Stomach (tissue), 9 donors: ENCODE results near the gene AGTR1. TPM values are rescaled to one million over a fixed set of nuclear protein-coding genes. Genes with fewer than 3 reads are reported as not detected.
A peak's percentile ranks its signal among the peaks of the same experiment; 100 is the strongest.

Source experiments
- DNase-seq, 2 donors: peaks; one replicate each; pipeline versions ENCODE4 v3.0.0 to v3.0.0-alpha.2; 2013 to 2019
- H3K27ac ChIP-seq, 5 donors: fragments of 200-600 bp in 4 of 5; sonication (generic) in 4 of 5; one replicate each; pipeline ENCODE4 v1.5.1; 2013 to 2019; ENCODE audit warnings: mild to moderate bottlenecking in 1 of 5, moderate library complexity in 1 of 5
- H3K27me3 ChIP-seq, 3 donors: fragments of 200-600 bp; sonication (generic); one replicate each; pipeline ENCODE4 v1.5.1; 2017 to 2019; ENCODE audit warnings: mixed run types in 1 of 3
- H3K36me3 ChIP-seq, 4 donors: fragments of 200-600 bp; sonication (generic); 1 replicate in 3 of 4; 2 replicates in 1 of 4; pipeline ENCODE4 v1.5.1; 2016 to 2019
- H3K4me1 ChIP-seq, 4 donors: fragments of 200-600 bp; sonication (generic); one replicate each; pipeline ENCODE4 v1.5.1; 2016 to 2019
- H3K4me3 ChIP-seq, 4 donors: fragments of 200-600 bp; sonication (generic) in 3 of 4; one replicate each; pipeline ENCODE4 v1.5.1; 2016 to 2019; ENCODE audit warnings: mild to moderate bottlenecking in 1 of 4
- H3K9me3 ChIP-seq, 4 donors: fragments of 200-600 bp; sonication (generic); one replicate each; pipeline ENCODE4 v1.5.1; 2016 to 2019
- EP300 ChIP-seq: sonication (generic); formaldehyde crosslinking; IDR thresholded peaks from one replicate; pipeline ENCODE4 v1.6.1; 2017; ENCODE audit warnings: antibody characterized with exemption
- POLR2A ChIP-seq, 4 donors: fragments of 450-650 bp; IDR thresholded peaks; one replicate each; pipeline ENCODE4 v1.6.1; 2016; ENCODE audit warnings: antibody characterized with exemption in 4 of 4, control low read depth in 2 of 4, mild to moderate bottlenecking in 1 of 4, moderate library complexity in 1 of 4
- POLR2AphosphoS5 ChIP-seq, 3 donors: sonication (generic); formaldehyde crosslinking; IDR thresholded peaks; one replicate each; pipeline ENCODE4 v1.6.1; 2016; ENCODE audit warnings: antibody characterized with exemption in 3 of 3
- WGBS, 5 donors: extraction: QIAGEN DNeasy Blood & Tissue Kit in 3 of 5; methylation state at CpG; one replicate each; pipeline versions ENCODE4 v1.1.5 to v1.1.7; 2013 to 2018; 5-methylcytosine and 5-hydroxymethylcytosine counted together
- intact Hi-C: fragments of 100-400 bp; cut with DNase I; formaldehyde crosslinking; loops from one replicate; pipeline ENCODE4 v1.15.1; 2023; ENCODE audit warnings: low total_unique reads
- polyA plus RNA-seq, 3 donors: library from polyadenylated mRNA; stranded (reverse); fragments of 200-250 nt; gene quantifications; one replicate each; pipeline ENCODE4 v1.2.3, GENCODE V29; 2013
- total RNA-seq, 5 donors: library from RNA; depleted of rRNA; stranded (reverse); fragments of >200 nt; gene quantifications; one replicate each; pipeline versions ENCODE4 v1.1.0 to v1.2.3, GENCODE V29; 2014 to 2016
- TF ChIP-seq, protein P1 (sequence below), 7 experiments: fragments of 450-650 bp in 4 of 7; fragments of 200-600 bp in 3 of 7; sonication (generic) in 3 of 7; IDR thresholded peaks; one replicate each; pipeline ENCODE4 v1.5.1; 2016 to 2019; ENCODE audit warnings: antibody characterized with exemption in 7 of 7, control low read depth in 2 of 7, mild to moderate bottlenecking in 1 of 7
- donor health status: healthy with polysubstance abuse.
- donor health status: Bipolar disorder and iron deficiency.
- donor health status: healthy.

AGTR1 gene
- total and polyA plus RNA-seq, 8 donors, result 0.25 to 11.0 (median 3.6) TPM

DNA sequence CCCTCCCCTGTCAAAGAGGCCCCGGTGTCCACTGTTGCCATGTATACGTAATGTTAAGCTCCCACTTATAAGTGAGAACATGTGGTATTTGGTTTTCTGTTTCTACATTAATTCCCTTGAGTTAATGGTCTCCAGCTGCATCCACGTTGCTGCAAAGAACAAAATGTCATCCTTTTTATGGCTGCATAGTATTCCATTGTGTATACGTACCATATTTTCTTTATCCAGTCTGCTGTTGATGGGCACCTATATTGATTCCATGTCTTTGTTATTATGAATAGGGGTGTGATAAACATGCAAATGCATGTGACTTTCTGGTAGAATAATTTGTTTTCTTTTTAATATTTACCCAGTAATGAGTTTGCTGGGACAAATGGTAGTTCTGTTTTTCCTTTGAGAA is 43.3 kb upstream of the AGTR1 start:
- Histone ChIP-seq H3K36me3 (no peaks in the 10 kb centered on the region), H3K27ac (no peak overlapping the region), H3K27me3 (no peaks in the 10 kb centered on the region), H3K4me3 (no peak overlapping the region), H3K9me3 (no peaks in the 10 kb centered on the region), H3K4me1 (no peaks in the 10 kb centered on the region)
- 80 to 89% (median 85%) methylated on average over 4 of the region's 4 CpGs for whole genome bisulfite sequencing, 5 donors
- intact Hi-C loops, result no loop called here
- DNase-seq, result no peak
- TF ChIP-seq, protein P1, sequence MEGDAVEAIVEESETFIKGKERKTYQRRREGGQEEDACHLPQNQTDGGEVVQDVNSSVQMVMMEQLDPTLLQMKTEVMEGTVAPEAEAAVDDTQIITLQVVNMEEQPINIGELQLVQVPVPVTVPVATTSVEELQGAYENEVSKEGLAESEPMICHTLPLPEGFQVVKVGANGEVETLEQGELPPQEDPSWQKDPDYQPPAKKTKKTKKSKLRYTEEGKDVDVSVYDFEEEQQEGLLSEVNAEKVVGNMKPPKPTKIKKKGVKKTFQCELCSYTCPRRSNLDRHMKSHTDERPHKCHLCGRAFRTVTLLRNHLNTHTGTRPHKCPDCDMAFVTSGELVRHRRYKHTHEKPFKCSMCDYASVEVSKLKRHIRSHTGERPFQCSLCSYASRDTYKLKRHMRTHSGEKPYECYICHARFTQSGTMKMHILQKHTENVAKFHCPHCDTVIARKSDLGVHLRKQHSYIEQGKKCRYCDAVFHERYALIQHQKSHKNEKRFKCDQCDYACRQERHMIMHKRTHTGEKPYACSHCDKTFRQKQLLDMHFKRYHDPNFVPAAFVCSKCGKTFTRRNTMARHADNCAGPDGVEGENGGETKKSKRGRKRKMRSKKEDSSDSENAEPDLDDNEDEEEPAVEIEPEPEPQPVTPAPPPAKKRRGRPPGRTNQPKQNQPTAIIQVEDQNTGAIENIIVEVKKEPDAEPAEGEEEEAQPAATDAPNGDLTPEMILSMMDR (IDR thresholded peaks at IDR 0.05), result no peak
- TF ChIP-seq EP300 (no peak), POLR2AphosphoS5 (IDR thresholded peaks at IDR 0.05) (no peak), POLR2A (IDR thresholded peaks at IDR 0.05) (no peak)

DNA sequence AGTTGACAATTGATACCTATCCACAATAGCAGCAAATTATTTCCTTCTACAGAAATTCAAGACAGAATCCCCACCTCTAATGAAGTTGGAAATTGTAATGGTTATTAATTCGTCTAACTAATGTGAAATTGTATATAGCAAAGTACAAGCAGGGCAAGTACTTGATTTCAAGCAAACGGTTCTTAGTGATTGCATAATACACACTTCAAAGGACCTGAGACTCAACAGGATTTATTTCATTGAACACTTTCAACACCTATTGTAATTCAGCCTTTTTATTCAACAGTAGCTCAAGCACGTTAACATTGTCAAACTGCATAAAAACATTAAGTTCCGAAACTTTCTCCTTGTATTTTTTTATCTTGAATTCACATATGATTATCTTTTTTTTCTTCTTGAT is 40.2 kb upstream of the AGTR1 start:
- DNase-seq, result no peak
- Histone ChIP-seq H3K27me3 (no peaks in the 10 kb centered on the region), H3K9me3 (no peaks in the 10 kb centered on the region), H3K36me3 (no peaks in the 10 kb centered on the region), H3K27ac (no peak overlapping the region), H3K4me3 (no peak overlapping the region), H3K4me1 (no peaks in the 10 kb centered on the region)
- 71 to 83% (median 76%) methylated on average over 4 of the region's 4 CpGs for whole genome bisulfite sequencing, 5 donors
- intact Hi-C loops, result no loop called here
- TF ChIP-seq EP300, result no peak
- TF ChIP-seq POLR2A (IDR thresholded peaks at IDR 0.05), result no peak
- no peak for TF ChIP-seq POLR2AphosphoS5 (IDR thresholded peaks at IDR 0.05)
- TF ChIP-seq, protein P1 (IDR thresholded peaks at IDR 0.05), result no peak

DNA sequence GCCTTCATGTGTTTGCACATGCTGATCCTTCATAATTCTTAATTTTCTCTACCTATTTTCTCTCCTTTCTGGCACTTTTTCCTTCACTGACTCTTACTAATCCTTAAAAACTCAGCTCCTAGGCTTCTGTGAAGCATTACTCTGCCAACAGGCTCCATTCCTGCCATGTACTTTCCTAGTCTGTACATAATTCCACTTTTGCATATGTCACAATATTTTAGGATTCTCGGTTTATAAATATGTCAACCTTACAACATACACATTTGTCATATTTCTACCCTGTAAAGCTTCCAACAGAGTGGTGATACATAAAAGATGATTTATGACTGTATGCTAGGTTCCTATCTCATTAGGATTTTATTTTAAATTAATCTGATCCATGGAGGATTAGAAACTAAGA is 38.2 kb upstream of the AGTR1 start:
- Histone ChIP-seq H3K27ac (no peak overlapping the region), H3K27me3 (no peaks in the 10 kb centered on the region), H3K9me3 (no peaks in the 10 kb centered on the region), H3K36me3 (no peaks in the 10 kb centered on the region), H3K4me1 (no peaks in the 10 kb centered on the region), H3K4me3 (no peak overlapping the region)
- TF ChIP-seq POLR2A (IDR thresholded peaks at IDR 0.05), result no peak
- 74 to 91% (median 88%) methylated on average over 1 of the region's 1 CpG for WGBS, 5 donors
- DNase-seq, result no peak
- intact Hi-C loops, result no loop called here

- H3K4me3 ChIP-seq, result no peak overlapping the region
- DNase-seq, result peak in 1 of 2 donors; percentile 7
- no peaks in the 10 kb centered on the region for H3K9me3 ChIP-seq
- intact Hi-C loops, result no loop called here
- TF ChIP-seq POLR2AphosphoS5 (IDR thresholded peaks at IDR 0.05) (no peak), POLR2A (IDR thresholded peaks at IDR 0.05) (no peak), EP300 (no peak)
- TF ChIP-seq, protein P1 (IDR thresholded peaks at IDR 0.05), result no peak
- H3K27ac ChIP-seq, result no peak overlapping the region
- H3K4me1 ChIP-seq, result no peaks in the 10 kb centered on the region
- H3K36me3 ChIP-seq, result no peaks in the 10 kb centered on the region
- H3K27me3 ChIP-seq, result no peaks in the 10 kb centered on the region
Observed at GRCh38 chr3:148680289-148680688, 17.4 kb upstream of the AGTR1 start.

DNA sequence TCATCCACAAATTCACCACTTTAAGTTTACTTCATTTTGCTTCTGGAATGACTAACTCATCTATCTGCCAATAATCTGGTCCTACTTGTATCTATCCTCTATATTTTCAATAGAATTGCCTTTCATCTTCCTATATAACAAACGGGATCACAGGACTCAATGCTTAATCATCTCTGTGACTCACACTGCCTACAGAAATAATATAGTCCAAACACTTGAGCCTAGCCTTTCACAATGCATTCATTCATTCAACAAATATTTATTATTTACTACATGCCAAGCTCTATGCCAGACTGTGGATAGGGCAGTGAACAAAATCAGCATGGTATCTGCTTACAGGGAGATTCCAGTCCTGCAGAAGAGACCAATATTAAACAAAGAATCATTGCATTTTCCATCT is 16.6 kb upstream of the AGTR1 start:
- DNase-seq, result no peak
- intact Hi-C loops, result no loop called here
- TF ChIP-seq POLR2A (IDR thresholded peaks at IDR 0.05) (no peak), POLR2AphosphoS5 (IDR thresholded peaks at IDR 0.05) (no peak), EP300 (no peak)
- TF ChIP-seq, protein P1 (IDR thresholded peaks at IDR 0.05), result no peak
- Histone ChIP-seq H3K27me3 (no peaks in the 10 kb centered on the region), H3K4me3 (no peak overlapping the region), H3K9me3 (no peaks in the 10 kb centered on the region), H3K4me1 (no peaks in the 10 kb centered on the region), H3K27ac (no peak overlapping the region), H3K36me3 (no peaks in the 10 kb centered on the region)
- 42 to 58% (median 55%) methylated on average over 1 of the region's 1 CpG for WGBS, 5 donors
